ENCODE results near the gene ZNF766. TPM values are rescaled to one million over a fixed set of nuclear protein-coding genes. Genes with fewer than 3 reads are reported as not detected.

The ZNF766 gene
- 4.3 and 5.5 TPM in 2 replicates for total RNA-seq

DNA sequence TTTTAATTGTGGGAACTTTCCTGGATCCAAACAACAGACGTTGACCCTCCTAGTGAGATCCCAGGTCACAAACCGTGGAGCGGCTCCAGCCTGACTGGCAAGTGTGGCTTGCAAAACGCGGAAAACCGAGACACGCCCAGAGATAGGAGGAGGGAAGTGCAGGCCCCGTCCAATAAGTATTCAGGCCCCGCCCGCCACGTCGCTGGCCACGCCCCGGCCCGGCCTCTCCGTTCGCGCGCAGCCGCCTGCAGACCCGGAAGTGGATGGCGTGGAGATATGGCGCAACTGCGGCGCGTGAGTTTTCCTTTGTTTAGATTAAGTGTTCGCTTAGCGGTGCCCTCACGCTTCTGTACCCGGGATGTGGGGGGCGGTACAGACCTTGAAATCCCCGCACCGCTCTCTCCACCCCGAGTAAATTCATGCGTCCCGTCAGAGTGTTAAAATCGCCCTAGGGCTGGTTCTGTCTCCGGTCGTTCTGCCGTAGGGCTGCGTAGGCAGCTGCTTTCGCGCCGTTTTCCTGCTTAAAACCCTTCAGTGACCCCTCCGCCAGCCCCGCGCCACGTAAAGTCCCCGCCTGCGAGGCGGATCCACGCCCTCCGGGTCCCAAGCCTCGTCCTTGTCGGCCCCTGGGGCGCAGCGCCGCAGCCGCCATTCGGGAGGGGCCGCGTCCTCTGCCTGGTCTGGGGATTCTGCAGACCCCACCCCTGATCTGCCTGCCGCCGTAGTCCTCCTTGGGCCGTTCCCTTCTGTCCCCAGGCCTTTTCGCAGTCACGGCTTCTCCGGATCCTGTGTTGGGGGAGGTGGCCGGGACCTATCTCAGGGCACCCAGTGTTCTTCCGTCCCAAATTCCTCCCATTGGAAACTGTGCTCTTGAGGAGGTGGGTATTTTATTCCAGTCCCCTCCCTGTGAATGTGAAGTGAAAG, at the start of gene ZNF766:
ZNF766 (plus strand) TSS at position 250 of the 924 bp plus-strand sequence; CDS start at position 277, 27 bp downstream.

DNA sequence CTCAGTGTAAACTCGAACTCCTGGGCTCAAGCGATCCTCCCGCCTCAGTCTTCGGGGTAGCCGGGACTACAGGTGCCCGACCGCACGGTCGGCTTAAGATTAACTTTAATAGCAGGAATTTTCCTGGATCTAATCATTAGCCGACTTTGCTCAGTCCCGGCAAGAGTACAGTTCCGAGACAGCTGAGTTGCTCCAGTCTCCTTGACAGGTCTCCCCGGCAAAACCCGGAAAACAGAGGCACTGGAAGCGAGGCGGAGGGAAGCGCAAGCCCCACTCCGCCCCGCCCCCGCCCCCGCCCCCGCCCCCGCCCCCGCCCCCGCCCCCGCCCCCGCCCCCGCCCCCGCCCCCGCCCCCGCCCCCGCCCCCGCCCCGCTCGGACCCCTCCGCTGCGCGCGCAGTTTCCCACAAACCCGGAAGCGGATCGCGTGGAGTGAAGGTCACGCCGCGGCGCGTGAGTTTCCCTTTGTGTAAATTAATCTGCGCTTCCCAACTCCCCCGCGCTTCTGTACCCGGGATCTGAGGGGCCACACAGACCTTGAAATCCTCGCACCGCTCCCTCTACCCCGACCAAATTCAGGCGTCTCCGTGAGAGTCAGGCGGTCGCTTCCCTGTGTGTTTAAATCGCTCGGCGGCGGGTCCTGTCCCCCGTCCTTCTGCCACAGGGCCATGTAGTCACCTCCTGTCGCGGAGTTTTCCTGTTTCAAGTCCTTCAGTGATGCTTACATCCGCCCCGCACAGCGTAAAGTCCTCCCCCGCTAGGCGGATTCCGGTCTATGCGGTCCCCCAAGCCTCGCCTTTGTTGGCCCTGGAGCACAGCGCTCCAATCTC, 27.6 kb downstream of the ZNF766 start, which contains the start of gene ZNF480:
ZNF480 (plus strand) TSS at position 397 of the 828 bp plus-strand sequence. CDS start 3,244 bp downstream, outside the sequence.

DNA sequence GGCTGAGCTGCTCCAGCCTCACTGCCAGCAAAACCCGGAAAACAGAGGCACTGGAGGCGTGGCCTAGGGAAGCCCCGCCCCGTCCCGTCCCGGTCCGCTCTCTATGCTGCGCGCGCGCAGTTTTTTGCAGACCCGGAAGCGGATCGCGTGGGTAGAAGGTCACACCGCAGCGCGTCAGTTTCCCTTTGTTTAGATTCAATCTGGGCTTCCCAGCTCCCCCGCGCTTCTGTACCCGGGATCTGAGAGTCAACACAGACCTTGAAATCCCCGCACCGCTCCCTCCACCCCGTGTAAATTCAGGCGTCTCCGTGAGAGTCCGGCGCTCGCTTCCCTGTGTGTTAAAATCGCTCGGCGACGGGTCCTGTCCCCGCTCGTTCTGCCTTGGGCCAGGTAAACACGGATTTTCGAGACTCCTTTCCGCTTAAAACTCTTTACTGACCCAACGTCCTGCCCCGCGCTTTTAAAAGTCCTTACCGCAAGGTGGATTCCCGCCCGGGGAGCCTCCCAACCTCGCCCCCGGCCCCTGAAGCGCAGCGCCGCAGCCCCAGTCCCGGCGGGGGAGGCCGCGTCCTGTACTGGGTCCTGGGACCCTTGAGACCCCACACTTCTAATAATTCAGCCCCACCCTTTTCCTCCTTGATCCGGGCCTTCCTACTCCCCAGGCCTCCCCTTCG, 66.9 kb downstream of the ZNF766 start, which contains the start of gene ZNF610:
ZNF610 (plus strand) TSS at position 127 of the 674 bp plus-strand sequence. CDS start 12,930 bp downstream, outside the sequence.

Other genes with a start within 250 kb of the ZNF766 start
- 8.5 and 8.7 TPM in 2 replicates for gene ZNF614, start 241.2 kb upstream of the ZNF766 start, total RNA-seq
- 3.1 and 5.8 TPM in 2 replicates for gene ZNF432, start 220.7 kb upstream of the ZNF766 start, total RNA-seq
- 20.4 and 21.5 TPM in 2 replicates for gene ZNF841, start 173.8 kb upstream of the ZNF766 start, total RNA-seq
- 5.4 and 8.4 TPM in 2 replicates for gene ZNF616, start 129.6 kb upstream of the ZNF766 start, total RNA-seq
- 3.1 and 11.0 TPM in 2 replicates for gene ZNF836, start 98.0 kb upstream of the ZNF766 start, total RNA-seq
- 212 and 214 TPM in 2 replicates for gene PPP2R1A, start 79.5 kb upstream of the ZNF766 start, total RNA-seq
- 4.5 and 9.7 TPM in 2 replicates for gene ZNF480, start 27.6 kb downstream of the ZNF766 start, total RNA-seq
- 3.2 and 3.4 TPM in 2 replicates for gene ZNF610, start 66.7 kb downstream of the ZNF766 start, total RNA-seq
- 11.0 and 23.7 TPM in 2 replicates for gene ZNF880, start 100.3 kb downstream of the ZNF766 start, total RNA-seq
- gene ZNF528, start 128.3 kb downstream of the ZNF766 start, total RNA-seq: 7.8 and 17.3 TPM in 2 replicates
- gene ZNF534, start 159.6 kb downstream of the ZNF766 start, total RNA-seq: not detected in 2 replicates
- 0.36 and 2.4 TPM in 2 replicates for gene ZNF578, start 184.0 kb downstream of the ZNF766 start, total RNA-seq

Measured in cardiac atrium fibroblast (primary cell).